B cell (primary cell): ENCODE data around the gene AEBP2. TPM values are rescaled to one million over a fixed set of nuclear protein-coding genes. Genes with fewer than 3 reads are reported as not detected.
"Not testable (repeated sequence)": the region's sequence is repeated elsewhere in the genome, so short reads cannot be mapped to it uniquely, and the experiment has no call there.

Source experiments
- ATAC-seq: fragments of 200-7000 bp; cut with Tn5 transposase; one replicate; pipeline ENCODE4 v1.10.0; 2021; ENCODE audit warnings: low read depth, mild to moderate bottlenecking, moderate number of reproducible peaks, moderate library complexity
- CTCF ChIA-PET: fragments of 350-600 bp; sonication (Branson Sonifier 250); formaldehyde crosslinking; loops from one replicate; lab custom pipeline; 2021; ENCODE audit warnings: antibody characterized with exemption, inconsistent platforms; lab: Charles Lee
- POLR2A ChIA-PET: fragments of 350-600 bp; sonication (Branson Sonifier 250); formaldehyde crosslinking; loops from one replicate; lab custom pipeline; 2021; ENCODE audit warnings: antibody characterized with exemption; lab: Charles Lee
- DNase-seq: peaks from one replicate; pipeline ENCODE4 v3.0.0; 2013
- H2AFZ ChIP-seq: 2 replicates; pipeline ENCODE4 v1.6.1; 2012; ENCODE audit warnings: mild to moderate bottlenecking, low read depth, low read length; ENCODE audit not compliant: insufficient read depth, poor library complexity, severe bottlenecking
- H3K27ac ChIP-seq, 2 donors: 1 replicate in 1 of 2; 2 replicates in 1 of 2; pipeline ENCODE4 v1.5.1; 2012 to 2013; ENCODE audit warnings: low read length in 2 of 2, mild to moderate bottlenecking in 2 of 2, moderate library complexity in 1 of 2
- H3K27me3 ChIP-seq, 4 experiments: fragments of 200-600 bp in 1 of 4; sonication (generic) in 1 of 4; replicated peaks in 1 of 4; 1 replicate in 2 of 4; 2 replicates in 2 of 4; pipeline versions ENCODE4 v1.6.1 to v1.7.0; 2013 to 2016; ENCODE audit warnings: low read length in 3 of 4, mild to moderate bottlenecking in 2 of 4, mixed read lengths in 1 of 4, moderate library complexity in 1 of 4; ENCODE audit not compliant: insufficient read depth in 4 of 4, control insufficient read depth in 3 of 4; ENCODE audit errors: control extremely low read depth in 1 of 4
- H3K36me3 ChIP-seq, 2 experiments: replicated peaks in 1 of 2; 1 replicate in 1 of 2; 2 replicates in 1 of 2; pipeline versions ENCODE4 v1.6.1 to v1.7.1; 2013; ENCODE audit warnings: low read length in 1 of 2; ENCODE audit not compliant: insufficient read depth in 2 of 2, control insufficient read depth in 1 of 2; ENCODE audit errors: control extremely low read depth in 1 of 2, extremely low read depth in 1 of 2
- H3K4me1 ChIP-seq, 2 donors: fragments of 200-600 bp in 1 of 2; sonication (generic) in 1 of 2; 1 replicate in 1 of 2; 2 replicates in 1 of 2; pipeline versions ENCODE4 v1.5.1 to v1.6.1; 2013 to 2017; ENCODE audit warnings: low read length in 2 of 2; ENCODE audit not compliant: control insufficient read depth in 2 of 2, insufficient read depth in 2 of 2
- H3K4me2 ChIP-seq: replicated peaks from 2 replicates; pipeline ENCODE3; 2012; ENCODE audit warnings: mild to moderate bottlenecking, low read depth, low read length; ENCODE audit not compliant: poor library complexity, severe bottlenecking
- H3K4me3 ChIP-seq, 5 experiments: fragments of 200-600 bp in 1 of 5; sonication (generic) in 1 of 5; 1 replicate in 3 of 5; 2 replicates in 2 of 5; pipeline versions ENCODE4 v1.5.1 to v1.7.0; 2011 to 2016; ENCODE audit warnings: low read length in 4 of 5, mild to moderate bottlenecking in 4 of 5, low read depth in 2 of 5, control low read depth in 1 of 5, moderate library complexity in 1 of 5; ENCODE audit not compliant: insufficient read depth in 1 of 5; ENCODE audit errors: control extremely low read depth in 1 of 5, extremely low read depth in 1 of 5
- H3K79me2 ChIP-seq: fragments of 200-600 bp; sonication (generic); one replicate; pipeline ENCODE4 v1.6.0; 2016; ENCODE audit warnings: low read length; ENCODE audit not compliant: control insufficient read depth, insufficient read depth
- H3K9ac ChIP-seq: fragments of 200-600 bp; sonication (generic); 2 replicates; pipeline ENCODE4 v1.6.1; 2017; ENCODE audit warnings: mild to moderate bottlenecking, low read length, moderate library complexity
- H3K9me3 ChIP-seq, 3 donors: one replicate each; pipeline versions ENCODE4 v1.6.1 to v1.7.1; 2013; ENCODE audit warnings: low read length in 2 of 3; ENCODE audit not compliant: control insufficient read depth in 2 of 3, insufficient read depth in 1 of 3; ENCODE audit errors: control extremely low read depth in 1 of 3
- H4K20me1 ChIP-seq: 2 replicates; pipeline ENCODE4 v1.6.0; 2012; ENCODE audit warnings: mild to moderate bottlenecking, low read length; ENCODE audit not compliant: insufficient read depth, control insufficient read depth, poor library complexity, severe bottlenecking
- H3K27ac Mint-ChIP-seq: one replicate; pipeline ENCODE4 v1.8.0; 2021; ENCODE audit warnings: mixed read lengths
- H3K27me3 Mint-ChIP-seq: one replicate; pipeline ENCODE4 v1.8.0; 2021; ENCODE audit warnings: mixed read lengths
- H3K4me1 Mint-ChIP-seq: one replicate; pipeline ENCODE4 v1.8.0; 2021; ENCODE audit warnings: mixed read lengths
- H3K4me3 Mint-ChIP-seq: one replicate; pipeline ENCODE4 v1.8.0; 2021; ENCODE audit warnings: mixed read lengths
- H3K9me3 Mint-ChIP-seq: one replicate; pipeline ENCODE4 v1.8.0; 2022; ENCODE audit warnings: mixed read lengths; ENCODE audit not compliant: insufficient read depth
- EZH2 ChIP-seq: IDR thresholded peaks from 2 replicates; pipeline ENCODE4 v1.6.1; 2012; ENCODE audit warnings: borderline replicate concordance, low read depth, mild to moderate bottlenecking, moderate library complexity, low read length; ENCODE audit not compliant: insufficient read depth, poor library complexity, severe bottlenecking
- WGBS: methylation state at CpG from one replicate; pipeline ENCODE4 v1.1.5; 2013; ENCODE audit warnings: missing lambda C conversion rate; ENCODE audit not compliant: insufficient coverage; 5-methylcytosine and 5-hydroxymethylcytosine counted together
- intact Hi-C: fragments of 100-400 bp; cut with micrococcal nuclease; formaldehyde crosslinking; loops from one replicate; pipeline ENCODE4 v1.10.0; 2022
- polyA plus RNA-seq: library from polyadenylated mRNA; depleted of rRNA; stranded (reverse); fragments of >200 nt; gene quantifications from 2 replicates; pipeline ENCODE4 v1.2.3, GENCODE V29; 2012
- total RNA-seq, 2 donors: library from RNA; stranded (reverse); fragments of 120-200 nt in 1 of 2; gene quantifications; 1 replicate in 1 of 2; 2 replicates in 1 of 2; pipeline versions ENCODE4 v1.2.3 to v1.2.4, GENCODE V29; 2013 to 2022
- TF ChIP-seq, protein P1 (sequence below): fragments of 200-600 bp; IDR thresholded peaks from one replicate; pipeline ENCODE4 v1.8.0; 2022; ENCODE audit warnings: antibody characterized with exemption, mild to moderate bottlenecking

Gene AEBP2
- total and polyA plus RNA-seq, 2 donors (not counting 1 experiment from before 2014, with no cell fraction given): 12.1 to 67.8 TPM

DNA sequence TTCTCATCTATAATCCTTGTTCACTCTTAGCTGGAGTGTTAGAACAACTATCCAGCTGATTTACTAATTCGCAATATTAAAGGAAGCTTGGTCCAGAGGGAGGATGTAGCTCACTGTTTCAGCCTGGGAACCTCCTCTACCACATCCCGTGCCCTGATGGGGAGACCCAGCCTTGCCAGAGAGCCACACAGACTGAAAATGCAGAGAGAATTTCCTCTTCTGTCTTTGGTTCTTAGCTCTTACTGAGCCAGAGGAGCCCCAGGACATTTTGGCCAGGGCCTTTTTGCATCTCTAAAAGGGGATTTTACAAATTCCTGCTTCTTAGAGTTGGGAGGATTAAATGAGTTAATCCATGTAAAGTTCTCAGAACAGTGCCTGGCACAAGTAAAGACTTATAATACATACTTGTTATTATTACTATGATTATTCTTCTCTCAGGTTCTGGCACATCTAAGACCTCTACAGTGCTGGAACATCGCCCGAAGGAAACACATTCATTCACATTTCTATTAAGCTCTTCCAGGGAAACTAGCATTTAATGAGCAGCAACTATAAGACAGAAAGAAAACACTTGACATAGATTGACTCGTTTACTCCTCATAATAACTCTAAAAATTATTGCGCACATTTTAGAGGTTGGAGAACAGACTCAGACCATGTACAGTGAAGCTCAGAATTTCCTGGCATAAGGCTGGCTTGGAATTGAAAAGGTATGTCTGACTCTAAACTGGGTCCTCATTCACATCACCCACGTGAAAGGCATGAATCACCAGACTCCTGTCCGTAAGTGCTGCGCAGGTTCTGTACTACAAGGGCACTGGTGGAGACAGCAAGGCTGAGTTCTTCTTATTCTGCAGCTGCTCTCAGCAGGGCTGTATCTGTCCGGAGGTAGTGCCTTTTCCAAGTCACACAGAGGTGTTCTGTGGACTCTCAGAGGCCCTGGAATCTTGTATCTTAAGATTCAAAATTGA, 27.8 kb upstream of the AEBP2 start:
- Mint-ChIP-seq H3K9me3 (no peaks in the 10 kb centered on the region), H3K4me1 (no peaks in the 10 kb centered on the region), H3K27ac (no peak overlapping the region), H3K4me3 (no peak overlapping the region), H3K27me3 (no peaks in the 10 kb centered on the region)
- Histone ChIP-seq H3K4me2 (no peak overlapping the region), H3K9ac (no peak overlapping the region), H3K79me2 (no peaks in the 10 kb centered on the region), H2AFZ (no peak overlapping the region), H3K9me3 (no peaks in the 10 kb centered on the region), H3K27me3 (no peaks in the 10 kb centered on the region), H3K27ac (no peak overlapping the region), H3K4me1 (no peaks in the 10 kb centered on the region), H3K4me3 (no peak overlapping the region), H4K20me1 (no peaks in the 10 kb centered on the region), H3K36me3 (no peaks in the 10 kb centered on the region)
- 97% methylated on average over 8 of the region's 10 CpGs for WGBS
- CTCF ChIA-PET: no interaction called here
- ATAC-seq (no peak), DNase-seq (no peak)
- POLR2A ChIA-PET: no interaction called here
- no peak for TF ChIP-seq EZH2
- TF ChIP-seq, protein P1, sequence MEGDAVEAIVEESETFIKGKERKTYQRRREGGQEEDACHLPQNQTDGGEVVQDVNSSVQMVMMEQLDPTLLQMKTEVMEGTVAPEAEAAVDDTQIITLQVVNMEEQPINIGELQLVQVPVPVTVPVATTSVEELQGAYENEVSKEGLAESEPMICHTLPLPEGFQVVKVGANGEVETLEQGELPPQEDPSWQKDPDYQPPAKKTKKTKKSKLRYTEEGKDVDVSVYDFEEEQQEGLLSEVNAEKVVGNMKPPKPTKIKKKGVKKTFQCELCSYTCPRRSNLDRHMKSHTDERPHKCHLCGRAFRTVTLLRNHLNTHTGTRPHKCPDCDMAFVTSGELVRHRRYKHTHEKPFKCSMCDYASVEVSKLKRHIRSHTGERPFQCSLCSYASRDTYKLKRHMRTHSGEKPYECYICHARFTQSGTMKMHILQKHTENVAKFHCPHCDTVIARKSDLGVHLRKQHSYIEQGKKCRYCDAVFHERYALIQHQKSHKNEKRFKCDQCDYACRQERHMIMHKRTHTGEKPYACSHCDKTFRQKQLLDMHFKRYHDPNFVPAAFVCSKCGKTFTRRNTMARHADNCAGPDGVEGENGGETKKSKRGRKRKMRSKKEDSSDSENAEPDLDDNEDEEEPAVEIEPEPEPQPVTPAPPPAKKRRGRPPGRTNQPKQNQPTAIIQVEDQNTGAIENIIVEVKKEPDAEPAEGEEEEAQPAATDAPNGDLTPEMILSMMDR: no peak
- intact Hi-C loops: no loop called here

DNA sequence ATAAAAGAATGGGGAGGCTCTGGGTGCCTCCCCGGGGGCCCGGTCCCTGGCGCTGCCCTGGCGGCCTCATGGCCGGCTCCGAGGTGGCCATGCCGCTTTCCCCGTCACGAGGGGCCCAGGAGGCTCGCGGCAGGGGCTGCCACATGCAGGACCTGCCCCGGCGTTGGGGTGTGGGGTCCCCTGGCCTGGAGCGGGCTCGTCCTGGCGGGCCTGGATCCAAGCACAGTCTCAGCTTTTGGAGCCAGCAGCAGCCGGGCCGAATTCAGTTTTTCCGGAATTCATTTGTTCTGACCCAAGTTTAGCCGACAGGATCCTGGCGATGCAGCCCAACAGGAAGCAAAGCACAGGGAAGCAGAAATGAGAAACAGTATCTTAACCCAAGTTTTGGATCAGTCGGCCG, 26.4 kb upstream of the AEBP2 start:
- no peaks in the 10 kb centered on the region for H3K4me1 Mint-ChIP-seq
- DNase-seq (no peak), ATAC-seq (no peak)
- intact Hi-C loops: no loop called here
- ChIA-PET CTCF (no interaction called here), POLR2A (no interaction called here)
- Histone ChIP-seq H3K79me2 (no peaks in the 10 kb centered on the region), H3K27ac (no peak overlapping the region), H2AFZ (no peak overlapping the region), H3K4me2 (no peak overlapping the region), H3K9me3 (no peaks in the 10 kb centered on the region), H4K20me1 (no peaks in the 10 kb centered on the region), H3K4me3 (no peak overlapping the region), H3K27me3 (no peaks in the 10 kb centered on the region), H3K36me3 (no peaks in the 10 kb centered on the region), H3K4me1 (no peaks in the 10 kb centered on the region), H3K9ac (no peak overlapping the region)
- no peak overlapping the region for H3K4me3 Mint-ChIP-seq
- TF ChIP-seq, protein P1: no peak
- TF ChIP-seq EZH2: no peak
- H3K27me3 Mint-ChIP-seq: no peaks in the 10 kb centered on the region
- H3K27ac Mint-ChIP-seq: no peak overlapping the region
- no peaks in the 10 kb centered on the region for H3K9me3 Mint-ChIP-seq
- WGBS: over 99% methylated on average over 21 of the region's 23 CpGs

DNA sequence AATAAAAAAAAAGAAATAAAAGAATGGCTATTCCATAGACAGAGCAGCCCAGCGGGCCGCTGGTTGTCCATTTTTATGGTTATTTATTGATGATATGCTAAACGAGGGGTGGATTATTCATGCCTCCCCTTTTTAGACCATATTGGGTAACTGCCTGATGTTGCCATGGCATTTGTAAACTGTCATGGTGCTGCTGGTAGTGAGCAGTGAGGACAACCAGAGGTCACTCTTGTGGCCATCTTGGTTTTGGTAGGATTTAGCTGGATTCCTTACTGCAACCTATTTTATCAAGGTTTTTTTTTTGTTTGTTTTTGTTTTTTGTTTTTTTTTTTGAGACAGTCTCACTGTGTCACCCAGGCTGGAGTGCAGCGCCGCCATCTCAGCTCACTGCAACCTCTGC, 25.7 kb upstream of the AEBP2 start:
- H3K27ac ChIP-seq, POLR2A ChIA-PET, H3K4me1 Mint-ChIP-seq, H3K9me3 Mint-ChIP-seq, H4K20me1 ChIP-seq, intact Hi-C loops, H3K9me3 ChIP-seq, H3K27ac Mint-ChIP-seq, H3K79me2 ChIP-seq, H3K4me1 ChIP-seq, H3K4me3 ChIP-seq, DNase-seq, H3K27me3 Mint-ChIP-seq, ATAC-seq, CTCF ChIA-PET, H2AFZ ChIP-seq, H3K27me3 ChIP-seq, H3K4me3 Mint-ChIP-seq, H3K4me2 ChIP-seq, H3K9ac ChIP-seq, H3K36me3 ChIP-seq: not testable (repeated sequence)
- WGBS: 100% methylated on average over 2 of the region's 5 CpGs
